Adipocyte (in vitro differentiated cells): Measurements from ENCODE around the gene TEKT2.

Experiments used
- DNase-seq: peaks from one replicate; pipeline ENCODE4 v3.0.0-alpha.2; 2015; ENCODE audit warnings: low read depth
- H3K27me3 ChIP-seq: replicated peaks from 2 replicates; pipeline ENCODE4 v1.7.0; 2013; ENCODE audit warnings: mild to moderate bottlenecking, low read length, moderate library complexity; ENCODE audit not compliant: control insufficient read depth, insufficient read depth
- H3K36me3 ChIP-seq: 2 replicates; pipeline ENCODE4 v1.7.0; 2013; ENCODE audit warnings: low read length, mild to moderate bottlenecking, moderate library complexity; ENCODE audit not compliant: control insufficient read depth, insufficient read depth, severe bottlenecking
- H3K4me1 ChIP-seq: 2 replicates; pipeline ENCODE4 v1.7.0; 2013; ENCODE audit warnings: mild to moderate bottlenecking, low read length, moderate library complexity; ENCODE audit not compliant: control insufficient read depth, insufficient read depth
- H3K4me3 ChIP-seq: 2 replicates; pipeline ENCODE4 v1.7.0; 2013; ENCODE audit warnings: mild to moderate bottlenecking, low read length, moderate library complexity
- H3K9ac ChIP-seq: 2 replicates; pipeline ENCODE4 v1.7.0; 2013; ENCODE audit warnings: mild to moderate bottlenecking, low read length, moderate library complexity
- H3K9me3 ChIP-seq: 2 replicates; pipeline ENCODE4 v1.7.0; 2013; ENCODE audit warnings: mild to moderate bottlenecking, low read length, moderate library complexity; ENCODE audit not compliant: control insufficient read depth

Gene TEKT2

DNA sequence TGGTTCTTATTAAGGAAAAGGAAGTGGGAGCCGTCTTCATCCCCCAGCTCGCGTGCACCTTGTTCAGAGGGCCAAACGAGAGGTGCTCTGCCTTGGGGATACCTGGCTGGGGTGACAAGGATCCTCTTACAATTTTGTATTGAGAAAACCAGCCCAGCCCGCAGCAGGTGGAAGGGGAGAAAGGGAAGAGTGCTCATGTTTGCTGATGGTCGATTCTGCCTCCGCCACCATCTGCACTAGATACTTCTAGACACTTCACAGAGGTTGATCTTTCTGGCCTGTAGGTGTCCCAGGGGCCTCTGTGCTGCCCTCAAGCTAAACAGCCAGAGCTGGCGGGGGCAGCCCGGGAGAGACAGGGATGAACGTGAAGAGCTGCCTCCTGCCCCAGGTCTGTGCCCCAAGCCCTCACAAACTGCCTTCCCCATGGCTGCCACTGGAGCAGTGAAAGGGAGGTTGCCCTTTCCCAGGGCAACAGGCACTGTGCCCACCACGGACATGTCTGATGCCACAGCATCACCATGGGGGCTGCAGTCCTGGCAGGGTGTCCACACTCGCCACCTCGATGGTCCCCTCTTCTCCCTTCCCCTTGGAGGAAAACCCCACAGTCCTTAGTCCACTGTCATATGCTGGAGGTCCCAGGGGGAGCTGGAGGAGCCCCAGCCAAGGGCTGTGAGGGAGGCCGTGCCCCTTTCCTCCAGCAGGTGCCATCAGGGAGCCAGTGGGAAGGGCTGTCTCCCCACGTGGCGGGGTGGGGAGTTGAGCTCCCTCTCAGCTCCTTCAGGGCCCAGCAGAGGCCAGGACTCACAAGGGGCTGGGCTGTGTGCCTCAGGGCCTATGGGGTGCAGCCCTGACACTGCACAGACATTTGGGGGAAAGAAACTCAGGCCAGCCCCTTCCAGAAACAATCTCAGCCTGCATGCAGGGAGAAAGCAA is 12.9 kb downstream of the TEKT2 start:
- no peak for DNase-seq
- Histone ChIP-seq H3K27me3 (no peaks in the 10 kb centered on the region), H3K36me3 (peaks cover 43% of the 10 kb centered on the region), H3K9me3 (no peaks in the 10 kb centered on the region), H3K4me3 (no peak overlapping the region), H3K9ac (no peak overlapping the region), H3K4me1 (peaks cover 25% of the 10 kb centered on the region)

DNA sequence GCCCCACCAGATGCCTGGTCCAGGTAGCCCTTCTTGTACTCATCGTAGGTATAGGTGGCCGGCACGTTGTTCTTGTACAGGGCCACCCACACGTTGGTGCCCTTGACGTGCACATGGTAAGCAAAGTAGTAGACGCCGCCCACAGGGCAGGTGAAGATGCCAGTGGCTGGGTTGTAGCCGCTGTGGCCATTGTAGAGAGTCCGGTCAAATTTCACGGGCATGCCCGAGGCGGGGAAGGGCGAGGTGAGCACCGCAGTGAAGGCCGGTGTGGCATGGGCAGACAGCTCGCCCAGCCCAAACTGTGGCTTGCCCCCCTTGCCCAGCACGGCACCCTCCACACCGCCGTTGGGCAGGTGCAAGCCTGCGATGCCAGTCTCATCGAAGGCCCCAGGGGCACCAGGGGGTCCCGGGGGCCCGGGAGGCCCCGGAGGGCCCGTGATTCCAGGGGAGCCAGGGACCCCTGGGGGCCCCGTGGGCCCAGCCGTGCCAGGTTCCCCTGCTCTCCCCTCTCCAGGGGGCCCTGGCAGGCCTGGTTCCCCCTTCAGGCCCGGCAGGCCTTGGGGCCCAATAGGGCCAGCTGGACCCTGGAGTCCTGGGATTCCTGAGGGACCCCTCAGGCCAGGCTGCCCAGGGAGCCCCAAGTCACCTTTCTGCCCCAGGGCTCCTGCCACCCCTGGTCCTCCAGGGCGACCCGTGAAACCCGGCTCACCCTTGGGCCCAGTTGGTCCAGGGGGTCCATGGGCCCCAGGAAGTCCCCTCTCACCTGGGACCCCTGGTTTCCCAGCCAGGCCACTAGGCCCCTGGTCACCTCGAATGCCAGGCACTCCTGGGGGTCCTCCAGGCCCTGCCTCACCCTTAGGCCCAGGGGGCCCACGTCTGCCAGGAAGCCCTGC is 14.0 kb downstream of the TEKT2 start:
- Histone ChIP-seq H3K4me3 (no peak overlapping the region), H3K27me3 (no peaks in the 10 kb centered on the region)
- no peak for DNase-seq

DNA sequence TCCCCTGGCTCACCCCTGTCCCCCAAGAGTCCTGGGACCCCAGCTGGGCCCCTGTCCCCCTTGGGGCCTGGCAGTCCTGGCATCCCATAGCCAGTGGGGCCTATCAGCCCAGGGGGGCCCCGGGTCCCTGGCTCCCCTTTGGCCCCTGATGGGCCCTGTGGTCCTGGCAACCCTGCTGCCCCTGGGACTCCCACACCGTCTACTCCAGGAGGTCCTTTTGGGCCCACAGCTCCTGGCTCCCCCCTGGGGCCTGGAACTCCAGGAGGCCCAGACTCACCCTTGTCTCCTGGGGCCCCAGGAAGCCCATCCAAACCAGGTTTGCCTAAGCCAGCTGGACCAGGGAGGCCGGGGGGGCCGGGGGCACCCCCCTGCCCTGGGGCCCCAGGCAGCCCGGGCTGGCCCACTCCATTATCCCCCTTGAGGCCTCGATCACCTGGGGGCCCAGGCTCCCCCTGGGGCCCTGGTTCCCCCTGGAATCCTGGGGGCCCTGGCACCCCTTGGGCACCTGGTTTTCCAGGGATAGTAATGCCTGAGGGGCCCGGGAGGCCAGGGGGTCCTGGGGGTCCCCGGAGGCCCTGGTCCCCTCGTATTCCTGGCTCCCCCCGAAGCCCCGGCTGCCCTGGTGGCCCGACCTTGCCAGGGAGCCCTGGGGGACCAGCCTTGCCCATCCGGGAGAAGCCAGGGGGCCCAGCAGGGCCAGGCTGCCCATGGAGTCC is 14.9 kb downstream of the TEKT2 start:
- peaks cover 25% of the 10 kb centered on the region for H3K4me1 ChIP-seq
- no peaks in the 10 kb centered on the region for H3K9me3 ChIP-seq
- DNase-seq, result no peak
- H3K27me3 ChIP-seq, result no peaks in the 10 kb centered on the region
- no peak overlapping the region for H3K4me3 ChIP-seq
- peaks cover 23% of the 10 kb centered on the region for H3K36me3 ChIP-seq
- no peak overlapping the region for H3K9ac ChIP-seq

More for the DNA sequence above, 14.0 kb downstream of the TEKT2 start:
- Histone ChIP-seq H3K9ac (no peak overlapping the region), H3K4me1 (peaks cover 25% of the 10 kb centered on the region), H3K9me3 (no peaks in the 10 kb centered on the region), H3K36me3 (peaks cover 32% of the 10 kb centered on the region)

DNA sequence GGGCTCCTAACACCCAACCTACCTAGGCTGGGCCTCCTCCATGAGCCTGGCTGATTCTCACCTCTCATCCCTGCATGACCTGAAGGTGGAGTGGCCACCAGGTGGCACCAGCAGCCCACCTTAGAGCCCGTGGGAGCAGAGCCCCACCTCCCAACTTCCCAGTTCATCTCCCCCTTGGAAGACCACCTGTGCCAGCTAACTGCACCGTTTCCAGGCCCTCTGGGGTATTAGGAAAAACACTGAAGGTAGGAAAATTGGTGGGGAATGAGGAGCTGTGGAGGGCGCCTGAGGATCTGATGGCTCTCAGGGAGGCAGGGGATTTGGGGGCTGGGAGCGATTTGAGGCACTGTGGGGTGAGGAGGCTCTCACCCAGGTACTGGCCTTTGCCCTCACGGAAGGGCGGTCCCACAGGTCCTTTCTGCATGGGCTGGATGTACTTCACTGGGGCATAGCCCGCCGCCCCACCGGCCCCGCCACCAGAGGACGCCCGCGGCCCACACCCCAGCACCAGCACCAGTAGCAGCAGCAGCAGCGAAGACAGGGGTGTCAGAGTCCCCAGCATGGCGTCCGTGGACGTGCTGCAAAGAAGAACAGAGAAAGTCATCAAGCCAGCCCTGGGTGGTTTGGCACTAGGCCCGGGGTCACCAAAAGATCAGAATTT is 15.9 kb downstream of the TEKT2 start:
- no peak overlapping the region for H3K4me3 ChIP-seq
- peak; percentile 83 for DNase-seq
- no peaks in the 10 kb centered on the region for H3K9me3 ChIP-seq
- peaks cover 16% of the 10 kb centered on the region for H3K4me1 ChIP-seq
- H3K27me3 ChIP-seq, result no peaks in the 10 kb centered on the region
- H3K36me3 ChIP-seq, result peaks cover 16% of the 10 kb centered on the region
- H3K9ac ChIP-seq, result peak overlapping the region; percentile 12

DNA sequence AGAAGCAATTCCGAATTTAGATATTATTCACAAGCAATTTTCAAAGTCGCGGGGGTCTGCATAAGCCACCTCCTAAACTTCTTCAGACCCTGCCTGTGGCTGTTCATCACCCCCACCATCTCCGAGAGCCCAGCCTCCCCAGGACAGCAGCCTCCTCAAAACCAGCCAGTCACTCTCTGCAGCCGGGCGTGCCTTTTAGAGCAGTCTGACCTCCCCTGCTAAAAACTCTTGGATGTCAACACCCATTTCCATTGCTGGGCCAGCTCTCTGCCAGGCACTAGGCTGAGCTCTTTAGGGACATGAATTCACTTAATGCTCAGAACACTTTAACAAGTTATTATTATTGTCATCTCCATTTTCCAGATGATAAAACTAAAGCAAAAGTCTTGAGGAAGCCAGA is 16.5 kb downstream of the TEKT2 start:
- H3K4me3 ChIP-seq, result no peak overlapping the region
- DNase-seq, result no peak
- peak overlapping the region; percentile 7 for H3K9ac ChIP-seq
- peaks cover 11% of the 10 kb centered on the region for H3K4me1 ChIP-seq
- H3K36me3 ChIP-seq, result peaks cover 11% of the 10 kb centered on the region
- no peaks in the 10 kb centered on the region for H3K27me3 ChIP-seq
- no peaks in the 10 kb centered on the region for H3K9me3 ChIP-seq

DNA sequence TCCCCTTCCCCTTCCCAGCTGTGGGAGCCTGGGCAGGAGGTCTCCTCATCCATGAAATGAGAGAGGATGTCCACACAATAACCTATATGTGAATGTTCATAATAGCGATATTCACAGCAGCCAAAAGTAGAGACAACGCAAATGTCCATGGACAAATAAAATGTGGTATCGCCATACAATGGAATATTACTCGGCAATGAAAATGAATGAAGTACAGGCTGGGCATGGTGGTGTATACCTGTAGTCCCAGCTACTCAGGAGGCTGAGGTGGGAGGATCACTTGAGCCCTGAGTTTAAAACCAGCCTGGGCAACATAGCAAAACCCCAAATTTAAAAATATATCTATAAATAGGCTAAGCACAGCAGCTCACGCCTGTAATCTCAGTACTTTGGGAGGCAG is 17.7 kb downstream of the TEKT2 start:
- H3K9ac ChIP-seq, result no peak overlapping the region
- no peak overlapping the region for H3K4me3 ChIP-seq
- no peaks in the 10 kb centered on the region for H3K9me3 ChIP-seq
- no peaks in the 10 kb centered on the region for H3K27me3 ChIP-seq
- no peak for DNase-seq
- H3K36me3 ChIP-seq, result no peaks in the 10 kb centered on the region
- H3K4me1 ChIP-seq, result peaks cover 11% of the 10 kb centered on the region

DNA sequence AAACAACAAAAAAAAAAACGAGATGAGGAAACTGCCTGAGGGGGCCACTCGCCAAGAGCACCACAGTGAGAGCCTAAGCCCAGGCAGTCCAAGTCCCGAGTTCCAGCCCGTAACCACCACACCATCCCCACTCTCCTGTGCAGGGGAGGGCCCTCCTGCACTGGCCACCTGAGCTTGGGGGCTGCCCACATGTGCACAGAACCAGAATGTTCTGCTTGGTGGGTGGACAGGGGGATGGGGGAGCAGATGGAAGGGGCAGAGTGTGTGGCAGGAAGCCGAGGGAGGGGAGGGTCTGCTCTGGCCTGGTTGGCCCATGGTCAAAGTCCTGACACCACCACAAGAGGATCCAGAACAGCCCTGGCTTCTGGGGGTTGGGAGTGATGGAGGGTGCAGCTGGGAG is 22.4 kb downstream of the TEKT2 start:
- no peak overlapping the region for H3K4me3 ChIP-seq
- no peak overlapping the region for H3K9ac ChIP-seq
- H3K27me3 ChIP-seq, result no peaks in the 10 kb centered on the region
- DNase-seq, result no peak
- H3K9me3 ChIP-seq, result no peaks in the 10 kb centered on the region
- no peaks in the 10 kb centered on the region for H3K4me1 ChIP-seq
- H3K36me3 ChIP-seq, result no peaks in the 10 kb centered on the region

DNA sequence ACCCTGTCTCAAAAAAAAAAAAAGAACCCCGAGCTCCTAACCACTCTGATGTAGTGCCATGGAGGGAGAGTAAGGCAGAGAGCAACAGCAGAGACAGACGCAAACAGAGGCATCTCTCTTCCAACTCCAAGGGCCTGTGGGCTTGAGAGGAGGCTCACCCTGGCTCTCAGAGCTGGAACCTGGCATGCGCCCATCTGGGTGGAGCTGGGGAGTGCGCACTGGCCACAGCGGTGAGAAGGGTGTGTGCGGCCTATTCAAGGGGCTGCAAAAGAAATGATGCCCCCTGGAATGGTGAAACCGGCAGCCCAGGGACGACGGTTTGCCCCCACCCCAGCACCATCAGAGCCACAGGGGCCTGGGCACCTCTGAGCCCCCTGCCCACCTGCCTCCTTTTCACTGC is 23.5 kb downstream of the TEKT2 start:
- Histone ChIP-seq H3K9me3 (no peaks in the 10 kb centered on the region), H3K9ac (no peak overlapping the region), H3K27me3 (no peaks in the 10 kb centered on the region), H3K36me3 (no peaks in the 10 kb centered on the region), H3K4me1 (no peaks in the 10 kb centered on the region), H3K4me3 (no peak overlapping the region)
- no peak for DNase-seq

DNA sequence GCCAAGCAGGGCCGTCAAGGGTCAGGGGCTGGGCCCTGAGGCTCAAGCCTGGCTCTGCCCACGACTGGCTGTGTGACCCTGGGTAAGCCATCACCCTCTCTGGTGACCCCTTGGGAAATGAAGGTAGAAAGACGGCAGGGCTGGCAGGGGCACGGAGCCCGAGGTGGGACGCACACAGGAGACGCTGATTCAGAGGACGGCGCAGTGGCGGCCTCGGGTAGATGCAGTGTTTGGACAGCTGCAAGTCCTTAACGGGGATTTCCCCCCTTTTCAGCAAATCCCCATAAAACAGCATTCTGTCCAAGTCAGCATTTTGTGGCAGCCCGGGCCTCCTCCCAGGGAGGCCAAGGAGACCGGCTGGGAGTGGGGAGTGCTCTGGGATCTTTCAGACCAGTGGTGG is 24.4 kb downstream of the TEKT2 start:
- Histone ChIP-seq H3K9ac (no peak overlapping the region), H3K9me3 (no peaks in the 10 kb centered on the region), H3K4me1 (no peaks in the 10 kb centered on the region), H3K27me3 (no peaks in the 10 kb centered on the region), H3K36me3 (no peaks in the 10 kb centered on the region), H3K4me3 (no peak overlapping the region)
- DNase-seq, result peak; percentile 88

DNA sequence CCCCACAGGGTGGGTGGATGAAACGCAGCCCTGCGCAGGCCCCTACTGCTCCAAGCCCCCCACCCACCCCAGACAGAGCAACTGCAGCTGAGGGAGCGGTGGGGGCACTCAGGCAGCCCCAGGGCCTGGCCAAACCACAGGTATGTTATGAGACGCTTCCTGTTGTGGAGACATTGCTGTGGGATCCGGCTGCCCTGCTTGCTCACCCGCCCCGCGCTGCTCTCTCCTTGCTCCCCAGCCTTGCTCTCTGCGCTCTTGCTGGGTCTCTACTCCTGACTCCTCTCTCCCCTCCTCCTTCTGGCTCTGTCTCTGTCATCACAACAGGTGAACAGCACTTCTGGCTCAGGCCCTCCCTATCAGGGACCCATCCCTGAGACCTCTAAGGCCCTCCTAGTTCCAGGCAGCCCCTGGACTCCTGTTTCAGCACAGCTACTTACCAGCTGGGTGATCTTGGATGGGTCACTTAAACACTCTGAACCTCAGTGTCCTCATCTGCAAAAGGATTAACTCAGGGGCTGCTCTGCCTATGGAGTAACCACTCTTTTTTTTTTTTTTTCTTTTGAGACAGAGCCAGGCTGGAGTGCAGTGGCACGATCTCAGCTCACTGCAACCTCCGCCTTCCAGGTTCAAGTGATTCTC is 25.3 kb downstream of the TEKT2 start:
- Histone ChIP-seq H3K36me3 (no peaks in the 10 kb centered on the region), H3K9ac (no peak overlapping the region), H3K4me3 (no peak overlapping the region), H3K4me1 (no peaks in the 10 kb centered on the region), H3K9me3 (no peaks in the 10 kb centered on the region), H3K27me3 (no peaks in the 10 kb centered on the region)
- peak; percentile 85 for DNase-seq
